Fibroblast of lung (primary cell): ENCODE measurements around the gene BNIP5. TPM values are rescaled to one million over a fixed set of nuclear protein-coding genes. Genes with fewer than 3 reads are reported as not detected.

Source experiments
- DNase-seq, 2 donors: peaks; one replicate each; pipeline versions ENCODE4 v3.0.0 to v3.0.0-alpha.2; 2010; ENCODE audit warnings: low read depth in 2 of 2
- H2AFZ ChIP-seq: 2 replicates; pipeline ENCODE4 v1.5.1; 2012; ENCODE audit warnings: low read length, control low read depth, inconsistent platforms
- H3K27ac ChIP-seq: 2 replicates; pipeline ENCODE4 v1.5.1; 2011; ENCODE audit warnings: low read length, control low read depth; ENCODE audit not compliant: insufficient read depth
- H3K27me3 ChIP-seq: 2 replicates; pipeline ENCODE4 v1.5.1; 2011; ENCODE audit warnings: mild to moderate bottlenecking, low read length; ENCODE audit not compliant: control insufficient read depth, insufficient read depth
- H3K36me3 ChIP-seq: 2 replicates; pipeline ENCODE4 v1.5.1; 2011; ENCODE audit warnings: low read length; ENCODE audit not compliant: control insufficient read depth, insufficient read depth
- H3K4me1 ChIP-seq: 2 replicates; pipeline ENCODE4 v1.5.1; 2011; ENCODE audit warnings: low read length; ENCODE audit not compliant: control insufficient read depth, insufficient read depth; ENCODE audit errors: extremely low read depth
- H3K4me2 ChIP-seq: 2 replicates; pipeline ENCODE4 v1.5.1; 2011; ENCODE audit warnings: low read length, control low read depth; ENCODE audit not compliant: insufficient read depth; ENCODE audit errors: extremely low read depth
- H3K4me3 ChIP-seq, 4 experiments: fragments of 200-600 bp in 1 of 4; sonication (generic) in 1 of 4; replicated peaks in 1 of 4; 2 replicates each; pipeline ENCODE4 v1.5.1; 2011 to 2016; ENCODE audit warnings: low read length in 4 of 4, low read depth in 3 of 4, mild to moderate bottlenecking in 3 of 4, control low read depth in 2 of 4, inconsistent platforms in 1 of 4, mixed read lengths in 1 of 4; ENCODE audit not compliant: insufficient read depth in 1 of 4; ENCODE audit errors: control extremely low read depth in 1 of 4
- H3K79me2 ChIP-seq: 2 replicates; pipeline ENCODE4 v1.5.1; 2012; ENCODE audit warnings: mild to moderate bottlenecking, low read length, inconsistent platforms; ENCODE audit not compliant: control insufficient read depth, insufficient read depth
- H3K9ac ChIP-seq: 2 replicates; pipeline ENCODE4 v1.5.1; 2011; ENCODE audit warnings: mild to moderate bottlenecking, low read length, control low read depth; ENCODE audit not compliant: insufficient read depth
- H3K9me3 ChIP-seq: 2 replicates; pipeline ENCODE4 v1.5.1; 2012; ENCODE audit warnings: low read depth, low read length; ENCODE audit not compliant: control insufficient read depth, insufficient read depth
- H4K20me1 ChIP-seq: 2 replicates; pipeline ENCODE4 v1.5.1; 2011; ENCODE audit warnings: low read length; ENCODE audit not compliant: control insufficient read depth, insufficient read depth; ENCODE audit errors: extremely low read depth
- EZH2 ChIP-seq: IDR thresholded peaks from 2 replicates; pipeline ENCODE4 v1.5.1; 2012; ENCODE audit warnings: low read length, control low read depth, mild to moderate bottlenecking; ENCODE audit errors: missing control alignments
- polyA plus RNA-seq, 2 donors: library from polyadenylated mRNA; depleted of rRNA in 1 of 2; stranded (reverse) in 1 of 2; unstranded in 1 of 2; fragments of >200 nt; gene quantifications; 2 replicates each; pipeline ENCODE4 v1.2.1, GENCODE V29; 2011 to 2012; ENCODE audit warnings: missing spikeins in 1 of 2
- total RNA-seq: library from RNA; depleted of rRNA; stranded (reverse); fragments of >200 nt; gene quantifications from 2 replicates; pipeline ENCODE4 v1.2.1, GENCODE V29; 2014
- TF ChIP-seq, protein P1 (sequence below), 2 donors: IDR thresholded peaks in 1 of 2; conservative IDR thresholded peaks in 1 of 2; 1 replicate in 1 of 2; 2 replicates in 1 of 2; pipeline ENCODE4 v1.5.1; 2011 to 2012; ENCODE audit warnings: low read length in 2 of 2, control low read depth in 1 of 2, inconsistent platforms in 1 of 2, low read depth in 1 of 2, mild to moderate bottlenecking in 1 of 2

BNIP5 gene
- total and polyA plus RNA-seq, 2 donors (not counting 1 experiment from before 2014, with no cell fraction given) = not detected

DNA sequence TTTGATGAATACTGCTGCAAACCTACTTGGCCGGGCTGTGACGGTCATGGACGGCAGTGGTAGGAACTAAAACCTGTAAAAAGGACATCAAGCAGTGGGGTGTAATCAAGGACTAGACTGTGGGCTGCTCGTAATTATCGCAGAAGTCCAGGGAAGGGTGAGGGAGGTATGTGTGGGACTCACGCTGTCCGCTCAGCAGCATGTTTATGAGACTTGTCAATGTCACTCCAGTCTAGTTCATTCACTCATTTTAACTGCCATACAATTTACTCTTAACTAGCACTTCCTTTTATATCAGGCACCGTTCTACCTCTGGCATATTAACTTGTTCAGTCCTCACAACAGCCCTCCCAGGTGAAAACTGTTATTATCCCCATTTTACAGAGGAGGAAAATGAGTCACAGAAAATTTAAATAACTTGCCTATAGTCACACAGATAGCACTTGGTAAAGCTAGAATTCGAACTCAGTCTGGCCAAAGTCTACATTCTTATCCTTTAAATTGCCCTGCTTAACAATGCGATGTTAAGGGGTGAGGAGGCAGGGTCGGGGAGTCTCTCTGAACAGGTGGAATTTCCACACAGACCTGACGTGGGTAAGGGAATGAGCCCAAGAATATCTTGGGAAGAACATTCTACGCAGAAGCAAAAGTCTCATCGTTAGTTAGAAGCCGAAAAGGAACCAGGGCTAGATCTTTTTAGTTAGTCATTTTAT, 62.7 kb downstream of the BNIP5 start:
- Histone ChIP-seq H3K4me3 (no peak overlapping the region), H3K27me3 (peaks cover 25% of the 10 kb centered on the region), H3K79me2 (no peaks in the 10 kb centered on the region), H3K9ac (no peak overlapping the region), H3K4me1 (no peaks in the 10 kb centered on the region), H3K4me2 (no peak overlapping the region), H4K20me1 (no peaks in the 10 kb centered on the region), H2AFZ (no peak overlapping the region), H3K9me3 (no peaks in the 10 kb centered on the region), H3K27ac (no peak overlapping the region), H3K36me3 (no peaks in the 10 kb centered on the region)
- no peak for DNase-seq
- TF ChIP-seq EZH2 = no peak
- TF ChIP-seq, protein P1, sequence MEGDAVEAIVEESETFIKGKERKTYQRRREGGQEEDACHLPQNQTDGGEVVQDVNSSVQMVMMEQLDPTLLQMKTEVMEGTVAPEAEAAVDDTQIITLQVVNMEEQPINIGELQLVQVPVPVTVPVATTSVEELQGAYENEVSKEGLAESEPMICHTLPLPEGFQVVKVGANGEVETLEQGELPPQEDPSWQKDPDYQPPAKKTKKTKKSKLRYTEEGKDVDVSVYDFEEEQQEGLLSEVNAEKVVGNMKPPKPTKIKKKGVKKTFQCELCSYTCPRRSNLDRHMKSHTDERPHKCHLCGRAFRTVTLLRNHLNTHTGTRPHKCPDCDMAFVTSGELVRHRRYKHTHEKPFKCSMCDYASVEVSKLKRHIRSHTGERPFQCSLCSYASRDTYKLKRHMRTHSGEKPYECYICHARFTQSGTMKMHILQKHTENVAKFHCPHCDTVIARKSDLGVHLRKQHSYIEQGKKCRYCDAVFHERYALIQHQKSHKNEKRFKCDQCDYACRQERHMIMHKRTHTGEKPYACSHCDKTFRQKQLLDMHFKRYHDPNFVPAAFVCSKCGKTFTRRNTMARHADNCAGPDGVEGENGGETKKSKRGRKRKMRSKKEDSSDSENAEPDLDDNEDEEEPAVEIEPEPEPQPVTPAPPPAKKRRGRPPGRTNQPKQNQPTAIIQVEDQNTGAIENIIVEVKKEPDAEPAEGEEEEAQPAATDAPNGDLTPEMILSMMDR (conservative IDR thresholded peaks at IDR 0.05 in 1 of 2, IDR thresholded peaks at IDR 0.05 in 1 of 2; ENCODE audit: low read depth in 1 of 2, low read length in 2 of 2) = no peak

DNA sequence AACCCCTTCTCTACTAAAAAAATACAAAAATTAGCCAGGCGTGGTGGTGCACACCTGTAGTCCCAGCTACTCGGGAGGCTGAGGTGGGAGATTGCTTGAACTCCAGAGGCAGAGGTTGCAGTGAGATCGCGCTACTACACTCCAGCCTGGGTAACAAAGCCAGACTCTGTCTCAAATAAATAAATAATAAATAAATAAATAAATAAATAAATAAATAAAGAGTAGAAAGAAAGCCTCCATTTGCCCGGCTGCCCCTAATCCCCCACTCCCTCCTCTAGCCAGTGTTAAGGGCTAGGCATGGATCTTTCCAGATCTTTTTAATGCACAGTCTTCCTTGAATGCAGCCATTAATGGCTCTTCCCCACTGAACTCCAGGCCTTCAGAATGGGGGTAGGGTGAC, 63.6 kb downstream of the BNIP5 start:
- no peaks in the 10 kb centered on the region for H3K36me3 ChIP-seq
- no peaks in the 10 kb centered on the region for H4K20me1 ChIP-seq
- no peak overlapping the region for H3K4me2 ChIP-seq
- H3K27me3 ChIP-seq = peaks cover 22% of the 10 kb centered on the region
- H3K4me1 ChIP-seq = no peaks in the 10 kb centered on the region
- H3K9ac ChIP-seq = no peak overlapping the region
- TF ChIP-seq, protein P1 (conservative IDR thresholded peaks at IDR 0.05 in 1 of 2, IDR thresholded peaks at IDR 0.05 in 1 of 2; ENCODE audit: low read depth in 1 of 2, low read length in 2 of 2) = no peak
- no peak for TF ChIP-seq EZH2
- no peaks in the 10 kb centered on the region for H3K9me3 ChIP-seq
- no peaks in the 10 kb centered on the region for H3K79me2 ChIP-seq
- no peak overlapping the region for H3K27ac ChIP-seq
- DNase-seq = no peak
- H3K4me3 ChIP-seq = no peak overlapping the region
- H2AFZ ChIP-seq = no peak overlapping the region

DNA sequence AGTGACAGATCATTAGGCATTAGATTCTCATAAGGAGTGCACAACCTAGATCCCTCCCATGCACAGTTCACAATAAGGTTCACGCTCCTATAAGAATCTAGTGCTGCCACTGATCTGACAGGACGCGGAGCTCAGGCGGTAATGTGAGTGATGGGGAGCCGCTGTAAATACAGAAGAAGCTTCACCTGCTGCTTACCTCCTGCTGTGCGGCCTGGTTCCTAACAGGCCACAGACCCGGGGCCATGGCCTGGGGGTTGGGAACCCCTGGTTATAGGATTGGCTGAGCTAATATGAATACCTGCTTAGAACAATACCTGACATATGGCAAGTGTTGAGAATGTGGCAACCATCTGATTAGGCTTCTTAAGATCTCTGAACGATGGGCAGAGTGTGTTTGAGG, 64.5 kb downstream of the BNIP5 start:
- TF ChIP-seq, protein P1 (conservative IDR thresholded peaks at IDR 0.05 in 1 of 2, IDR thresholded peaks at IDR 0.05 in 1 of 2; ENCODE audit: low read depth in 1 of 2, low read length in 2 of 2) = no peak
- no peak for TF ChIP-seq EZH2
- Histone ChIP-seq H3K36me3 (no peaks in the 10 kb centered on the region), H3K79me2 (no peaks in the 10 kb centered on the region), H3K9me3 (no peaks in the 10 kb centered on the region), H2AFZ (no peak overlapping the region), H3K4me2 (no peak overlapping the region), H3K4me3 (no peak overlapping the region), H4K20me1 (no peaks in the 10 kb centered on the region), H3K27ac (no peak overlapping the region), H3K27me3 (peaks cover 22% of the 10 kb centered on the region), H3K9ac (no peak overlapping the region), H3K4me1 (no peaks in the 10 kb centered on the region)
- DNase-seq = no peak
